ENCODE results near the gene AGBL1. TPM values are rescaled to one million over a fixed set of nuclear protein-coding genes. Genes with fewer than 3 reads are reported as not detected.
A peak's percentile ranks its signal among the peaks of the same experiment; 100 is the strongest.

Gene AGBL1
- total RNA-seq, 1 experiment from 2014 or later: not detected

GRCh38 chr15:86213420-86213819 lies 133.7 kb downstream of the AGBL1 start:
- Mint-ChIP-seq H3K4me1 (no peaks in the 10 kb centered on the region), H3K36me3 (ENCODE audit: insufficient read depth in 1 of 3, low read depth in 3 of 3) (peaks cover 13 to 45% (median 25%) of the 10 kb centered on the region in 3 experiments), H3K9me3 (peaks cover 36 to 49% of the 10 kb centered on the region in 2 experiments), H3K27ac (no peak overlapping the region), H3K4me3 (no peak overlapping the region), H3K27me3 (ENCODE audit: low read depth) (no peaks in the 10 kb centered on the region)
- no peaks in the 10 kb centered on the region for H3K79me2 ChIP-seq (ENCODE audit: insufficient read depth, low read length)
- H2BK20ac ChIP-seq (ENCODE audit: low read depth, low read length, poor library complexity, severe bottlenecking): no peak overlapping the region
- no peak overlapping the region for H2BK120ac ChIP-seq (ENCODE audit: low read depth, low read length, poor library complexity, severe bottlenecking)
- no peak overlapping the region for H3K18ac ChIP-seq (ENCODE audit: insufficient read length, low read depth, low read length)
- no peak overlapping the region for H3K23ac ChIP-seq (ENCODE audit: insufficient read length, low read depth, low read length)
- no peak overlapping the region for H2BK15ac ChIP-seq (ENCODE audit: low read depth, low read length)
- H3K9me3 ChIP-seq (ENCODE audit: control insufficient read depth, low read depth, low read length): peaks cover 8% of the 10 kb centered on the region
- no peak overlapping the region for H2BK5ac ChIP-seq (ENCODE audit: insufficient read length, low read length)
- no CpG with 5 or more reads among the region's 3 CpGs for WGBS (ENCODE audit: extremely low coverage, insufficient read length, low lambda C conversion rate)
- H3K23me2 ChIP-seq (ENCODE audit: insufficient read length, low read depth, low read length, poor library complexity, severe bottlenecking): no peaks in the 10 kb centered on the region
- no peak overlapping the region for H2AK5ac ChIP-seq (ENCODE audit: insufficient read length, low read length)
- TF ChIP-seq CTCF (conservative IDR thresholded peaks at IDR 0.05): peak; percentile 67
- H4K91ac ChIP-seq (ENCODE audit: insufficient read length, low read depth, low read length): no peak overlapping the region
- no peak overlapping the region for H4K5ac ChIP-seq (ENCODE audit: insufficient read length, low read depth, low read length)
- no peaks in the 10 kb centered on the region for H3K4me1 ChIP-seq (ENCODE audit: insufficient read depth, low read length)
- no peak overlapping the region for H3K27ac ChIP-seq (ENCODE audit: insufficient read length, low read depth, low read length)
- no peak for DNase-seq
- H3K56ac ChIP-seq (ENCODE audit: insufficient read length, low read depth, low read length): no peak overlapping the region
- no peak overlapping the region for H4K8ac ChIP-seq (replicated peaks; ENCODE audit: insufficient read length, low read depth, low read length)
- no peak overlapping the region for H3K4ac ChIP-seq (ENCODE audit: low read depth, low read length)
- H3K14ac ChIP-seq (ENCODE audit: insufficient read depth, low read length): no peak overlapping the region
- no peaks in the 10 kb centered on the region for H4K20me1 ChIP-seq (ENCODE audit: control insufficient read depth, insufficient read depth, insufficient read length)
- no peak overlapping the region for H2AFZ ChIP-seq (ENCODE audit: low read length)
- H3K79me1 ChIP-seq (ENCODE audit: insufficient read depth, low read depth, low read length, poor library complexity, severe bottlenecking): no peaks in the 10 kb centered on the region
- no peaks in the 10 kb centered on the region for H3K27me3 ChIP-seq (ENCODE audit: insufficient read depth, low read length)
- no peak overlapping the region for H3K4me2 ChIP-seq (ENCODE audit: insufficient read depth, insufficient read length, low read length)
- no peak overlapping the region for H2BK12ac ChIP-seq (ENCODE audit: insufficient read length, low read depth, low read length)
- H3K9ac ChIP-seq (ENCODE audit: extremely low read depth, insufficient read length, low read length): no peak overlapping the region
- H3T11ph ChIP-seq (ENCODE audit: low read length): no peak overlapping the region

All from H9 (cell line).